Cerebellar nuclear complex (tissue), 1 donor: ENCODE data around the gene TSLP.

Experiments
- DNase-seq, 2 experiments: peaks; one replicate each; lab custom pipeline; 2025; lab: John Stamatoyannopoulos, UW

TSLP gene

DNA sequence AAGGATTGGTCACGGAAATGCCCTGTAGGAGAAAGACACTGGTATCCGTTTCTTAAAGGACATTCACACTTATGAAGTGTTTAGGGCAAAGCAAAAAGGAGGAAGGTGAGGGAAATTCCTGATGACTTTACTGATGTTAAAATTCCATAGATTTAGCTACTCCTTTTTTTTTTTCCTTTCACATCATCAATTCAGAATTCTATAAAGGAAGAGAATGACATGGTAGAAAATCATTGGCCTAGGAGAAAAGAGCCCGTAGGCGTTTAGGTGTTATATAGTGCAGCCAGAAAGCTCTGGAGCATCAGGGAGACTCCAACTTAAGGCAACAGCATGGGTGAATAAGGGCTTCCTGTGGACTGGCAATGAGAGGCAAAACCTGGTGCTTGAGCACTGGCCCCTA lies at the start of gene TSLP:
Gene TSLP (plus strand): TSS at position 301 of the 400 bp plus-strand sequence. CDS start 178 bp downstream, outside the sequence.
- no peak for DNase-seq

GRCh38 chr5:111022301-111022700 lies 49.2 kb upstream of the TSLP start:
- DNase-seq = no peak

DNA sequence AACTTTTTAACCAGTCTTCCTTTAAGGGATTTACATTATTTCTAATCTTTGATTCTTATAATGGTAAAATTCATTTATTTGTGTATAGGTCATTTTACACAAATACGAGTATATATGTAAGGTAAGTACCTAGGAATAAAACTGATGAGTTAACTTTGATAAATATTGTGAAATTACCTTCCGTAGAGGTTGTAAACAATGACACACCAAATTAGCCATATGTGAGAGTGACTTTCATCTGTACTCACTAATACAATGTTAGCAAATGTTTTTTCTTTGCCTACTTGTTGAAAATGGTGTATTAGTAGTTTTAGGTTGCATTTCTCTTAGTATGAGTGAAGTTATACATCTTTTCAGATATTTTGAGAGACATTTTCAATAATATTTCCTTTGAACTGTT lies 42.6 kb upstream of the TSLP start:
- DNase-seq = no peak

DNA sequence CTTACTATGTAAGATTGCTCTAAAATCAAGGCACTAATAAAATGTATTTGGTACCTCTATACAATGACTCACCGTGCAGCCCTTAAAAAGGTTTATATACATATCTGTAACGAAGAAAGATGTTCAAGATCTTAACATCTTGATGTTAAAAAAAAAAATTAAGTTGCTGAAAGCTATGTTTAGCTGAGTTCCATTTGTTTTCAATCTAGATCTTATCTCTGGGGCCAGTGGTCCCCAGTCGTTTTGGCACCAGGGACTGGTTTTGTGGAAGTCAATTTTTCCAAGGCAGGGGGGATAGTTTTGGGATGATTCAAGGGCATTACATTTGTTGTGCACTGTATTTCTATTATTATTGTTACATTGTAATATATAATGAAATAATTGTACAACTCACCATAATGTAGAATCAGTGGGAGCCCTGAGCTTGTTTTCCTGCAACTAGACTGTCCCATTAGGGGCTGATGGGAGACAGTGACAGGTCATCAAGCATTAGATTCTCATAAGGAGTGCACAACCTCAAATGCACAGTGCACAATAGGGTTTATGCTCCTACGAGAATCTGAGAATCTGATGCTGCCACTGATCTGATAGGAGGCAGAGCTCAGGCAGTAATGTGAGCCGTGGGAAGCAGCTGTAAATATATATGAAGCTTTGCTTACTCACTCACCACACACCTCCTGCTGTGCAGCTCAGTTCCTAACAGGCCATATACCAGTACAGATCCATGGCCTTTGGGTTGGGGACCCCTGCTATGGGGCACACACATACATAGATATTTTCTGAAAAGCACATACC lies 27.6 kb upstream of the TSLP start:
- no peak for DNase-seq

GRCh38 chr5:111058064-111058463 lies 13.4 kb upstream of the TSLP start:
- DNase-seq = no peak

DNA sequence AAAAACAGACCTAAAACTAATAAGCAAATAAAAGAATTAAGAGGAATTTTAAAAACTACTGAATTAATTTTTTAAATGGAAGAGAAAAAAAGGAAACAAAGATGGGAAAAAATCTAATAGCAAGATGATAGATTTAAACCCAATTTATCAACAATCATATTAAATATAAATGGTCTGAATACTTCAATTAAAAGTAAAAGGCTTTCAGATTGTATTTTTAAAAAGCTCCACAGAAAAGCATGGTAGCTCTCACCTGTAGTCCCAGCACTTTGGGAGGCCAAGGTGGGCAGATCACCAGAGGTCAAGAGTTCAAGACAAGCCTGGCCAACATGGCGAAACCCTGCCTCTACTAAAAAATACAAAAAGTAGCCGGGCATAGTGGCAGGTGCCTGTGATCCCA lies 11.3 kb upstream of the TSLP start:
- no peak for DNase-seq

DNA sequence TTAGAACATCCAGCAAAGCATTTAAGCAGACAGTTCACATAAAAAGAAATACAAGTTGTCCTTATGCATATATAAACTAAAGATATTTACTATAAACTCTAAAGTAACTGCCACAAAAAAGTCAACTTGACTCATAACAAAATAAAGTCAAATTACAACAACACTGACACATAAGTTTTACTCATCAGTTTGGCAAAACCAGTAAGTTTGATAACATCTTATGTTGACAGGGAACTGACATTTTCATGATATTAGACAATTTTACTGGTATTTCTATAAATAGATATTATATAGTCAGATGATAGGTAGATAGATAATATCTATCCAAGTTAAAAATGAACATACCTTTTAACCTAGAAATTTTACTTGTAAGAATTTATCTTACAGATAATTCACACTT lies 9.9 kb upstream of the TSLP start:
- DNase-seq = no peak

DNA sequence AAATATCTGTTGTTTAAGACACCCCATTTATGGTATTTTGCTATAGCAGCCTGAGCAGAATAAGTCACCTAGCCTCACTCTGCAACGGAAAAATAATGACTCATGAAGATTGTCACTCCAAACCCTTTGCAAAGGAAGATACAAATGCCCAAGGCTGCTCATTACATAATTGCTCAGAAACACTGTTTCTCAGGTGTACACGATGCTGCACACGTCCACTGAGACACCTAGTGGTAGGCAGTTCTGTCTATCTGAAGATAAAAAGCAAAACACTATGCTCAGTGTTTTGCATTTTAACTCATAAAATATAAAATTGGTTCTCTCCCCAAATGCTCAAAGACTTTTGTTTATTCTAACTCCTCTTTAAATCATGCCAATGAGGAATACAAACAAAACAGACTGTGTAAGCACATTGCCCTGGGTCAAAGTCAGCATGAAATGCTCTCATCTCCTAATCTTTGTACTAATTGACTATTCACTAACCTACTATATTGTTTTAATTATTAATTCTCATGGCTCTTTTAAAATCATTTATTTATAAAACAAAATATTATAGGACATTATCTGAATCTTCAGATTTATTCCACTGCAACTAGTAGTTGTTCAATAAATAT lies 7.7 kb upstream of the TSLP start:
- no peak for DNase-seq

- no peak for DNase-seq
These were observed 5.1 kb upstream of the TSLP start for GRCh38 chr5:111066261-111066938.

GRCh38 chr5:111068213-111068612 lies 3.3 kb upstream of the TSLP start:
- no peak for DNase-seq

DNA sequence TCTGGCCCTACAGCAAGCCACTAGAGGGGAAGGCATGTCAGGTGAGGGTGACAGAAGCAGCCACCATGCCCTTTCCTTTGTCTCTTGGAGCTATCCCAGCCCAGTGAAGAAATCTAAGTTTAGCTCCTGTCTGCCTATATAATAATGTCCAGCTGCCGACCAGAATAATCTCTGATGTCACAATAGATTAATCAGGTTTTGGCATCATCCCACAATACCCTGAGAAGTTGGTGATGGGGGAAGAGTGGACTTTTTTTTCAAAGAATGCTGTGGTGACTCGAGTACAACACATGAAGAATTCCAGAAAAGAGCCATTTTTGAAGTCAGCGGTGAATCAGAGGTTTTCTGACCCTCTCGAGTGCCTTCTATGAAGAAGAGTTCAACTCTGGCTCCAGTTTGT lies 1.7 kb upstream of the TSLP start:
- DNase-seq = no peak

DNA sequence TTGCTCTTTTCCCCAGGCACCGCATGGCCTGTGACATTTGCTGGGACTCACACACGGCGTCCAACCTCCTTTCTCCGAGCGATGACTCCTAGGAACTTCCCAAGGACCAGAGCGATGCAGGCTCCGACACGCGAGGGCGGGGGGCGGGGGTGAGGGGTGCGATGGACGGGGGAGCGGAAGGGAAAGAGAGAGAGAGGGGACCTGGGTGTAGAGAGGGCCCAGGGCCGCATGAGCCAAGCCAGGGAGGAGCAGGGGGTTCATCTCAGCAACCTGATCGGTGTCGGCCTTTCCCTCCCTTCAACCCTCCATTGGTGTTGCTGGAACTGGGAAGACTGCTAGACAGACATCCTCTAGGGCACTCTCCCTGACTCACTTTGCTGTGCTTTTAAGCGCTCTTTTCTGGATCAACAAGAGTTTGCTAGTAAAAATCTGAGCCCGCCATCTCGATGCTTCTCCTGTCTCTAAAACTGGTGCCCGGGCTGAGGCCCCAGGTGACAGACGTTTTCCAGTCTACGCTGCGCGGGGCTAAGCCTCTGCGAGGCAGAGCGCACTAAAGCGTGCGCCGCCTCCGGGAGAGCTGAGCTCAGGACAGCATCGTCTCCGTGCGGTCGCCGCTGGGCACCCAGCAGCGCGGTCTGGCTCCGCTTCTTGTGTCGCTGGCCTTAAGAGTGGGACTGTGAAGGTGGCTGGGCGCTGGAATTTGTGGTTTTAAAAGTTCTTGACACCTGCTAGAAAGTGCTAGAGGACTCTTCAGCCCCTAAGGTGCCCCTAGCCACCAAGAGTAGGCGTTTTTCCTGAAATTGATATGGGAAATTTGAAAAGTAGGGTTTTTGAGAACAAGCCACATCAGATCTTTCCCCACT lies 1.0 kb upstream of the TSLP start:
- no peak for DNase-seq

DNA sequence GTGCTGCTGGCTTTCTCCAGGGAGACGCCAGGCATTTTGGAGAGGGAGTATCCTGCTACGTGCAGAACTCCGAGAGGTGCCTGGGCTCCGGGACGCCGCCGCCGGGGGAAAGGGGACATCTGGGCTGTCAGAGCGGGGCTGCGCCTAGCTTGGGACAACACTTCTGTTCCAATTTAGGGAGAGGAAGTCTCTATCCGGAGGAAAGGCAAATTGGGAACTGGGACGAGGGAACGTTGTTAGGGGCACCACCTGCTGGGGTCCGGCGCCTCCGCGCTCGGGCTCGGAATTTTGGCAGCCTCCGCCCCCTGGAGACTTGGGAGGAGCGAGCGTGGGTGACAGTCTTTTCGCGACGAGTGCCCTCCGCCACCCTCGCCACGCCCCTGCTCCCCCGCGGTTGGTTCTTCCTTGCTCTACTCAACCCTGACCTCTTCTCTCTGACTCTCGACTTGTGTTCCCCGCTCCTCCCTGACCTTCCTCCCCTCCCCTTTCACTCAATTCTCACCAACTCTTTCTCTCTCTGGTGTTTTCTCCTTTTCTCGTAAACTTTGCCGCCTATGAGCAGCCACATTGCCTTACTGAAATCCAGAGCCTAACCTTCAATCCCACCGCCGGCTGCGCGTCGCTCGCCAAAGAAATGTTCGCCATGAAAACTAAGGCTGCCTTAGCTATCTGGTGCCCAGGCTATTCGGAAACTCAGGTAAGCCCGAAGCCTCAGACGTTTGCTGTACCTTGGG lies 1.6 kb downstream of the TSLP start:
- no peak for DNase-seq

GRCh38 chr5:111074244-111074643 lies 2.7 kb downstream of the TSLP start:
- no peak for DNase-seq

GRCh38 chr5:111075520-111075919 lies 4.0 kb downstream of the TSLP start:
- DNase-seq = no peak

- DNase-seq = no peak
These were observed 4.6 kb downstream of the TSLP start for GRCh38 chr5:111076091-111076490.

DNA sequence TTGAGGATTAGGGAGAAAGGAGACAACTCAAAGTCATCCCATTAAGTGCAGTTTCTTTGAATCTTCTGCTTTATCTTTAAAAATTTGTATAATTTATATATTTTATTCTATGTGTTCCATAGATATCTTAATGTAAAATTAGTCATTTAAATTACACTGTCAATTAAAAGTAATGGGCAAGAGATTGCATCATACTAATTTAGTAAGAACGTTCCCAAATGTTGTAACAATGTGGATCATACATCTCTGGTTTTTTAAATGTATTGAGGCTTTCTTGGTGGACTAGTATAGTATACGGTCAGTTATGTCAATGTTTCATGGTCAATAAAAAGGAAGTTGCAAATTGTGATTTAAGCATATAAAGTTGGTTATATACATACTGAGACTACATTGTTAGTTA lies 6.2 kb downstream of the TSLP start:
- DNase-seq = no peak

DNA sequence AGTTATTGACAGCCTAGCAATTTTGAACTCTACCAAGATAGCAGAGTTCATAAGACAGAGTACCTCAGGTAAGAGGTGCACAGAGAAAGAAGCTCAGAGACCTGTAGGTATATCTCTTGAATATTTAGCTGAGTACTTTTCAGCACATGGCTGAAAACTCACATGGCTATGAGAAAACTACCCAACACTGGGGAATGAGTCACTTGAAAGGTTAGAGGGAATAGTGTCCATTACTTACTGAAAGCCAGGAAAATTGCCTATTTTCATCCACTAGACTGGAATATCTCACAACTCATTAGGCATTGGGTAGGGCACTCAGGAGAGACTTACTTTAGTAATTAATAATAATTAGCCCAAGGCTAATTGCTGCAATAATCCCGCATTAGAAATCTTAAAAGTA lies 8.3 kb downstream of the TSLP start:
- DNase-seq = no peak

GRCh38 chr5:111083323-111083722 lies 11.8 kb downstream of the TSLP start:
- DNase-seq = no peak

- peak; percentile 28 to 61 for DNase-seq
These were observed 20.7 kb downstream of the TSLP start, which contains the start of gene WDR36 for GRCh38 chr5:111092062-111092853. WDR36 (plus strand) TSS chr5:111092348; CDS start chr5:111092457, 109 bp downstream.

GRCh38 chr5:111095982-111096381 lies 24.5 kb downstream of the TSLP start:
- DNase-seq = no peak
